IMR-90 (cell line): ENCODE measurements around the gene TEX261. TPM values are rescaled to one million over a fixed set of nuclear protein-coding genes. Genes with fewer than 3 reads are reported as not detected.
A peak's percentile ranks its signal among the peaks of the same experiment; 100 is the strongest.
"Not testable (repeated sequence)": the region's sequence is repeated elsewhere in the genome, so short reads cannot be mapped to it uniquely, and the experiment has no call there.

Source experiments
- ATAC-seq: fragments of 200-7000 bp; cut with Tn5 transposase; 2 replicates; pipeline ENCODE4 v1.9.1; 2020; ENCODE audit warnings: low read depth, mild to moderate bottlenecking, moderate library complexity
- BruUV-seq: library from RNA; stranded (reverse); fragments of 400-500 nt; replicated peaks from 2 replicates; lab custom pipeline; 2021; lab: Mats Ljungman, UMichigan
- CTCF ChIA-PET: fragments of 300-600 bp; formaldehyde crosslinking; extraction: SDS; loops from one replicate; lab custom pipeline; 2021; ENCODE audit warnings: antibody characterized with exemption; lab: Yijun Ruan, JAX
- POLR2A ChIA-PET: fragments of 300-600 bp; sonication (Branson Sonifier 250); formaldehyde crosslinking; loops from one replicate; lab custom pipeline; 2022; ENCODE audit warnings: antibody characterized with exemption; ENCODE audit not compliant: unreplicated experiment; lab: Charles Lee
- DNase-seq: peaks from one replicate; pipeline ENCODE4 v3.0.0; 2013
- H2AFZ ChIP-seq: replicated peaks from 2 replicates; pipeline ENCODE3; 2013; ENCODE audit warnings: low read length, mild to moderate bottlenecking; ENCODE audit not compliant: poor library complexity
- H2AK5ac ChIP-seq: 2 replicates; pipeline ENCODE4 v1.6.1; 2013; ENCODE audit warnings: low read depth, low read length, inconsistent platforms
- H2AK9ac ChIP-seq: replicated peaks from 2 replicates; pipeline ENCODE3; 2013; ENCODE audit warnings: mild to moderate bottlenecking, low read depth, low read length, moderate library complexity; ENCODE audit not compliant: poor library complexity
- H2BK120ac ChIP-seq: 2 replicates; pipeline ENCODE4 v1.6.1; 2013; ENCODE audit warnings: low read depth, low read length, inconsistent platforms
- H2BK15ac ChIP-seq: 3 replicates; pipeline ENCODE4 v1.6.1; 2013; ENCODE audit warnings: low read depth, low read length, inconsistent platforms
- H2BK20ac ChIP-seq: 2 replicates; pipeline ENCODE4 v1.6.1; 2013; ENCODE audit warnings: low read depth, mild to moderate bottlenecking, inconsistent platforms, low read length, moderate library complexity
- H2BK5ac ChIP-seq: 2 replicates; pipeline ENCODE4 v1.6.1; 2013; ENCODE audit warnings: mild to moderate bottlenecking, low read depth, low read length, inconsistent platforms; ENCODE audit not compliant: poor library complexity, severe bottlenecking
- H3K14ac ChIP-seq: replicated peaks from 2 replicates; pipeline ENCODE4 v1.6.1; 2013; ENCODE audit warnings: low read depth, low read length, inconsistent platforms
- H3K18ac ChIP-seq: 2 replicates; pipeline ENCODE4 v1.6.1; 2013; ENCODE audit warnings: low read depth, low read length, control low read depth
- H3K23ac ChIP-seq: 2 replicates; pipeline ENCODE4 v1.6.1; 2013; ENCODE audit warnings: low read depth, low read length, inconsistent platforms
- H3K27ac ChIP-seq: 2 replicates; pipeline ENCODE4 v1.5.1; 2013; ENCODE audit warnings: mild to moderate bottlenecking, control low read depth, low read length; ENCODE audit not compliant: insufficient read depth
- H3K27me3 ChIP-seq: 2 replicates; pipeline ENCODE4 v1.6.1; 2013; ENCODE audit warnings: low read length; ENCODE audit not compliant: control insufficient read depth, insufficient read depth
- H3K36me3 ChIP-seq: 2 replicates; pipeline ENCODE4 v1.6.1; 2013; ENCODE audit warnings: low read length, mixed read lengths; ENCODE audit not compliant: control insufficient read depth, insufficient read depth
- H3K4ac ChIP-seq: 2 replicates; pipeline ENCODE4 v1.6.1; 2013; ENCODE audit warnings: low read depth, low read length, inconsistent platforms
- H3K4me1 ChIP-seq: 2 replicates; pipeline ENCODE4 v1.6.1; 2013; ENCODE audit warnings: low read length, mixed read lengths; ENCODE audit not compliant: control insufficient read depth, insufficient read depth
- H3K4me2 ChIP-seq: 2 replicates; pipeline ENCODE4 v1.6.1; 2013; ENCODE audit warnings: low read depth, mild to moderate bottlenecking, control low read depth, low read length, moderate library complexity
- H3K4me3 ChIP-seq: 2 replicates; pipeline ENCODE4 v1.5.1; 2013; ENCODE audit warnings: low read depth, mild to moderate bottlenecking, control low read depth, low read length, moderate library complexity; ENCODE audit not compliant: insufficient read depth
- H3K56ac ChIP-seq: 2 replicates; pipeline ENCODE4 v1.6.1; 2013; ENCODE audit warnings: low read length, inconsistent platforms; ENCODE audit not compliant: insufficient read depth; ENCODE audit errors: extremely low read depth
- H3K79me1 ChIP-seq, 2 experiments: 2 replicates each; pipeline ENCODE4 v1.6.1; 2013; ENCODE audit warnings: low read length in 2 of 2, inconsistent platforms in 1 of 2, low read depth in 1 of 2
- H3K9ac ChIP-seq: 2 replicates; pipeline ENCODE4 v1.6.1; 2013; ENCODE audit warnings: low read depth, low read length, control low read depth
- H3K9me1 ChIP-seq: 2 replicates; pipeline ENCODE4 v1.6.1; 2013; ENCODE audit warnings: low read length, inconsistent platforms; ENCODE audit not compliant: insufficient read depth
- H3K9me3 ChIP-seq: 2 replicates; pipeline ENCODE4 v1.6.1; 2013; ENCODE audit warnings: low read length; ENCODE audit not compliant: control insufficient read depth, insufficient read depth
- H4K20me1 ChIP-seq: 2 replicates; pipeline ENCODE4 v1.6.1; 2013; ENCODE audit warnings: low read length, inconsistent platforms; ENCODE audit not compliant: insufficient read depth
- H4K5ac ChIP-seq: 2 replicates; pipeline ENCODE4 v1.6.1; 2013; ENCODE audit warnings: mild to moderate bottlenecking, low read depth, low read length, control low read depth
- H4K8ac ChIP-seq, 2 experiments: 2 replicates each; pipeline ENCODE4 v1.6.1; 2013; ENCODE audit warnings: low read depth in 2 of 2, low read length in 2 of 2, control low read depth in 1 of 2, inconsistent platforms in 1 of 2
- H4K91ac ChIP-seq: 2 replicates; pipeline ENCODE4 v1.6.1; 2013; ENCODE audit warnings: low read depth, low read length, inconsistent platforms; ENCODE audit not compliant: insufficient read depth
- MXI1 ChIP-seq: IDR thresholded peaks from 2 replicates; pipeline ENCODE4 v1.6.1; 2012; ENCODE audit warnings: low read depth, mild to moderate bottlenecking, low read length, moderate library complexity, borderline replicate concordance
- RFX5 ChIP-seq: IDR thresholded peaks from 2 replicates; pipeline ENCODE4 v1.8.0; 2012; ENCODE audit warnings: low read depth, mild to moderate bottlenecking, low read length, moderate library complexity
- WGBS, 2 experiments: methylation state at CpG; one replicate each; pipeline versions ENCODE4 v1.1.5 to v1.1.7; 2013; ENCODE audit warnings: missing lambda C conversion rate in 2 of 2; ENCODE audit not compliant: insufficient read length in 1 of 2; ENCODE audit errors: extremely low coverage in 2 of 2; 5-methylcytosine and 5-hydroxymethylcytosine counted together
- dilution Hi-C: fragments of 300-500 bp; cut with HindIII; formaldehyde crosslinking; loops from one replicate; pipeline ENCODE4 v1.14.3; 2018; ENCODE audit warnings: low sequenced_read_pairs; ENCODE audit not compliant: unreplicated experiment
- in situ Hi-C: fragments of 300-500 bp; cut with MboI; formaldehyde crosslinking; loops from 3 replicates; pipeline ENCODE4 v1.14.3; 2019; ENCODE audit warnings: low sequenced_read_pairs, inconsistent platforms, mixed read lengths
- intact Hi-C: fragments of 100-400 bp; cut with micrococcal nuclease; formaldehyde crosslinking; loops from 2 replicates; pipeline ENCODE4 v1.10.0; 2022
- polyA plus RNA-seq, 3 experiments: library from polyadenylated mRNA; depleted of rRNA; stranded (reverse); fragments of >200 nt; gene quantifications; 2 replicates each; pipeline ENCODE4 v1.2.3, GENCODE V29; 2012; ENCODE audit warnings: low replicate concordance in 1 of 3
- total RNA-seq: library from RNA; depleted of rRNA; stranded (reverse); fragments of >200 nt; gene quantifications from 2 replicates; pipeline ENCODE4 v1.2.3, GENCODE V29; 2012

TEX261 gene
- total and polyA plus RNA-seq, 2 of the 4 experiments (the other 2 are of a cell fraction) = 26.3 to 69.8 TPM

DNA sequence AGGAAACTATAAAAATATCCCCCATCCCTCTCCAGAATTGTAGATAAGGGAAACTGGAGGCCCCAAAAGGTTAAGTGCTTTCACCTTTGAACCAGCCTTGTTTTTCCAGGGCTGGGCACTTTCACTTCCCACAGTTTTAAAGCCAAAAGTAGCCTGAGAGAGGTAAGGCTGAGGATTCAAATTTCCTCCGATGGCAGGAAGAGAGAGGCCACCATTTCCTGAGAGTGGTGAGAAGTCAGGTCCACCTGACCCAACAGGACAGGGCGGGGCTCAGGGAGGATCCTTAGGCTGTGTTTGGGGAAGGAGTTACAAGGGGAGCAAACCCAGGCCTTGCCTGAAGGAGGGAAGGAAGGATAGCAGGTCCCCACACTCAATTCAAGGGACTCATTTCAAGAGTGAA is 4.7 kb upstream of the TEX261 start:
- Histone ChIP-seq H2AFZ (peak overlapping the region; percentile 29), H3K27me3 (peaks cover 5% of the 10 kb centered on the region; the same call in 1 of the 2 replicates), H4K8ac (no peak overlapping the region), H3K18ac (no peak overlapping the region), H3K9me1 (no peaks in the 10 kb centered on the region; the same call in 1 of the 2 replicates), H3K27ac (no peak overlapping the region), H2BK5ac (no peak overlapping the region), H2AK5ac (no peak overlapping the region), H3K4me3 (no peak overlapping the region), H3K14ac (no peak overlapping the region), H3K9ac (no peak overlapping the region), H3K36me3 (no peaks in the 10 kb centered on the region), H4K5ac (no peak overlapping the region), H3K79me1 (peaks cover 0 to 3% of the 10 kb centered on the region in 2 experiments; a peak in 1 of 4 replicates), H3K56ac (no peak overlapping the region), H4K91ac (no peak overlapping the region), H2BK15ac (no peak overlapping the region), H3K4ac (no peak overlapping the region), H4K20me1 (no peaks in the 10 kb centered on the region), H3K4me2 (no peak overlapping the region), H3K9me3 (no peaks in the 10 kb centered on the region), H3K4me1 (peaks cover 2% of the 10 kb centered on the region; the same call in 1 of the 2 replicates), H2AK9ac (no peak overlapping the region), H2BK20ac (no peak overlapping the region), H2BK120ac (no peak overlapping the region), H3K23ac (no peak overlapping the region)
- intact Hi-C loops = no loop called here
- ChIA-PET POLR2A (no interaction called here), CTCF (no interaction called here)
- WGBS, 2 experiments = no CpG with 5 or more reads among the region's 2 CpGs
- in situ Hi-C loops = no loop called here
- no peak for DNase-seq
- no TSS peak for BruUV-seq
- TF ChIP-seq MXI1 (no peak), RFX5 (no peak)
- no peak for ATAC-seq
- dilution Hi-C loops = no loop called here

DNA sequence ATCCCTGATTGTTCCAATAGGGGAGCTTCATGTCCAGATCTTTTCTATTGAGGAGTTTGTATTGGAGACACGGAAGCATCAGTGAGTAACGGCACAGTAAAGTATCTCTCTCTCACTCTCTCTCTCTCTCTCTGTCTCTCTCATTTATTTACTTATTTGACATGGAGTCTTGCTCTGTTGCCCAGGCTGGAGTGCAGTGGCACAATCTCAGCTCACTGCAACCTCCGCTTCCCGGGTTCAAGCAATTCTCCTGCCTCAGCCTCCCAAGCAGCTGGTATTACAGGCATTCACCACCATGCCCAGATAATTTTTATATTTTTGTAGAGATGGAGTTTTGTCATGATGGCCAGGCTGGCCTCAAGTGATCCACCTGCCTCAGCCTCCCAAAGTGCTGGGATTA is 4.2 kb upstream of the TEX261 start:
- H2AFZ ChIP-seq, H2BK20ac ChIP-seq, H4K91ac ChIP-seq, H3K4me1 ChIP-seq, H4K20me1 ChIP-seq, H2AK5ac ChIP-seq, intact Hi-C loops, H2BK120ac ChIP-seq, H3K56ac ChIP-seq, H3K27ac ChIP-seq, H3K23ac ChIP-seq, DNase-seq, dilution Hi-C loops, H3K9me1 ChIP-seq, H2BK5ac ChIP-seq, in situ Hi-C loops, BruUV-seq, H3K4me3 ChIP-seq, H3K9ac ChIP-seq, H4K5ac ChIP-seq, H2AK9ac ChIP-seq, H3K79me1 ChIP-seq, H3K36me3 ChIP-seq, H3K4ac ChIP-seq, H3K4me2 ChIP-seq, H3K9me3 ChIP-seq, CTCF ChIA-PET, POLR2A ChIA-PET, H2BK15ac ChIP-seq, H3K14ac ChIP-seq, H4K8ac ChIP-seq, H3K27me3 ChIP-seq, H3K18ac ChIP-seq, ATAC-seq: not testable (repeated sequence)
- WGBS, 2 experiments = no CpG with 5 or more reads among the region's 4 CpGs
